Liver (tissue), 3 donors: ENCODE data around the gene ZNF785.

Experiments
- HNF4G ChIP-seq: IDR thresholded peaks from 2 replicates; pipeline ENCODE4 v1.6.1; 2016; ENCODE audit warnings: antibody characterized with exemption
- RAD21 ChIP-seq, 2 donors: IDR thresholded peaks; 2 replicates each; pipeline ENCODE4 v1.6.1; 2016; ENCODE audit warnings: antibody characterized with exemption in 2 of 2, mild to moderate bottlenecking in 2 of 2
- YY1 ChIP-seq: IDR thresholded peaks from 2 replicates; pipeline ENCODE4 v1.6.1; 2016; ENCODE audit warnings: antibody characterized with exemption, mild to moderate bottlenecking
- TF ChIP-seq, protein P1 (sequence below): fragments of 150-350 bp; IDR thresholded peaks from 2 replicates; pipeline ENCODE4 v1.5.1; 2017; ENCODE audit warnings: improper control_type of control experiment, low read depth, low read length; ENCODE audit not compliant: missing input control
- TF ChIP-seq, protein P2 (sequence below): IDR thresholded peaks from 2 replicates; pipeline ENCODE4 v1.6.1; 2016; ENCODE audit warnings: antibody characterized with exemption
- TF ChIP-seq, protein P3 (sequence below): IDR thresholded peaks from 2 replicates; pipeline ENCODE4 v1.6.1; 2016; ENCODE audit warnings: antibody characterized with exemption
- donor health status: healthy.
- donor health status: healthy.

DNA sequence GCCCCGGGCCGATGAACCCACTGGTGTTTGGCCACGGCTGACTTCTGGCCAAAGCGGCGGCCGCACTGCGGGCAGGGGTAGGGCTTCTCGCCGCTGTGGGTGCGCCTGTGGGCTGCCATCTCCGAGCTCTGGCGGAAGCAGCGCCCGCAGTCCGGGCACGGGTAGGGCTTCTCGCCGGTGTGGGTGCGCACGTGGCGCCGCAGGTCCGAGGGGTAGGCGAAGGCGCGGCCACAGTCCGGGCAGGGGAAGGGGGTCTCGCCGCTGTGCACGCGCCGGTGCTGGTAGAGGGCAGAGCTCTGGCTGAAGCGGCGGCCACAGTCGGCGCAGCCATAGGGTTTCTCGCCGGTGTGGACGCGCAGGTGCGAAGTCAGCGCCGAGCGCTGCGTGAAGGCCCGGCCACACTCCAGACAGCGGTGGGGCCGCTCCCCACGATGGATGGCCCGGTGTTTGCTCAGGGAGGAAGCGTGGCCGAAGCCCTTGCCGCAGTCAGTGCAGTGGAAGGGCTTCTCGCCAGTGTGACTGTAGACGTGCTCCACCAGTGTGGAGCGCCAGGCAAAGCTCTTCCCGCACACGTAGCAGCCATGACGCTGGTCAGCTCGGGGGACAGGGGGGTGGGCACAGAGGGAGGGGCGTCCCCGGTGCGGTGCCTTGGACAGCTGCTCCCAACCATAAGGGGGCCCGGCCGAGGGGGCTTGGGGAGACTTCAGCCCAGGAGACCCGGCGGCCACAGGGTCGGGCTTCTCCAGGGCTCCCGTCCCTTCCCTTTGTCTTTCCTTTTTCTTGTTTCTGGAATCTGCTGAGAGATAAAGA lies 30.0 kb downstream of the ZNF785 start:
- TF ChIP-seq, protein P1, sequence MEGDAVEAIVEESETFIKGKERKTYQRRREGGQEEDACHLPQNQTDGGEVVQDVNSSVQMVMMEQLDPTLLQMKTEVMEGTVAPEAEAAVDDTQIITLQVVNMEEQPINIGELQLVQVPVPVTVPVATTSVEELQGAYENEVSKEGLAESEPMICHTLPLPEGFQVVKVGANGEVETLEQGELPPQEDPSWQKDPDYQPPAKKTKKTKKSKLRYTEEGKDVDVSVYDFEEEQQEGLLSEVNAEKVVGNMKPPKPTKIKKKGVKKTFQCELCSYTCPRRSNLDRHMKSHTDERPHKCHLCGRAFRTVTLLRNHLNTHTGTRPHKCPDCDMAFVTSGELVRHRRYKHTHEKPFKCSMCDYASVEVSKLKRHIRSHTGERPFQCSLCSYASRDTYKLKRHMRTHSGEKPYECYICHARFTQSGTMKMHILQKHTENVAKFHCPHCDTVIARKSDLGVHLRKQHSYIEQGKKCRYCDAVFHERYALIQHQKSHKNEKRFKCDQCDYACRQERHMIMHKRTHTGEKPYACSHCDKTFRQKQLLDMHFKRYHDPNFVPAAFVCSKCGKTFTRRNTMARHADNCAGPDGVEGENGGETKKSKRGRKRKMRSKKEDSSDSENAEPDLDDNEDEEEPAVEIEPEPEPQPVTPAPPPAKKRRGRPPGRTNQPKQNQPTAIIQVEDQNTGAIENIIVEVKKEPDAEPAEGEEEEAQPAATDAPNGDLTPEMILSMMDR = no peak
- TF ChIP-seq, protein P2, sequence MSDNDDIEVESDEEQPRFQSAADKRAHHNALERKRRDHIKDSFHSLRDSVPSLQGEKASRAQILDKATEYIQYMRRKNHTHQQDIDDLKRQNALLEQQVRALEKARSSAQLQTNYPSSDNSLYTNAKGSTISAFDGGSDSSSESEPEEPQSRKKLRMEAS = no peak
- no peak for TF ChIP-seq HNF4G
- TF ChIP-seq, protein P3, sequence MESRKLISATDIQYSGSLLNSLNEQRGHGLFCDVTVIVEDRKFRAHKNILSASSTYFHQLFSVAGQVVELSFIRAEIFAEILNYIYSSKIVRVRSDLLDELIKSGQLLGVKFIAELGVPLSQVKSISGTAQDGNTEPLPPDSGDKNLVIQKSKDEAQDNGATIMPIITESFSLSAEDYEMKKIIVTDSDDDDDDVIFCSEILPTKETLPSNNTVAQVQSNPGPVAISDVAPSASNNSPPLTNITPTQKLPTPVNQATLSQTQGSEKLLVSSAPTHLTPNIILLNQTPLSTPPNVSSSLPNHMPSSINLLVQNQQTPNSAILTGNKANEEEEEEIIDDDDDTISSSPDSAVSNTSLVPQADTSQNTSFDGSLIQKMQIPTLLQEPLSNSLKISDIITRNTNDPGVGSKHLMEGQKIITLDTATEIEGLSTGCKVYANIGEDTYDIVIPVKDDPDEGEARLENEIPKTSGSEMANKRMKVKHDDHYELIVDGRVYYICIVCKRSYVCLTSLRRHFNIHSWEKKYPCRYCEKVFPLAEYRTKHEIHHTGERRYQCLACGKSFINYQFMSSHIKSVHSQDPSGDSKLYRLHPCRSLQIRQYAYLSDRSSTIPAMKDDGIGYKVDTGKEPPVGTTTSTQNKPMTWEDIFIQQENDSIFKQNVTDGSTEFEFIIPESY = no peak
- no peak for TF ChIP-seq RAD21 (IDR thresholded peaks at IDR 0.05)
- TF ChIP-seq YY1 = no peak
